Ectodermal cell (in vitro differentiated cells): Measurements from ENCODE around the gene KCNK7.

Source experiments
- H3K27ac ChIP-seq: 2 replicates; pipeline ENCODE4 v1.7.0; 2013; ENCODE audit warnings: mild to moderate bottlenecking, low read depth, low read length; ENCODE audit not compliant: insufficient read depth, poor library complexity, severe bottlenecking
- H3K27me3 ChIP-seq: 2 replicates; pipeline ENCODE4 v1.7.0; 2013; ENCODE audit warnings: mild to moderate bottlenecking, low read length; ENCODE audit not compliant: insufficient read depth, control insufficient read depth, poor library complexity, severe bottlenecking
- H3K36me3 ChIP-seq: one replicate; pipeline ENCODE4 v1.7.0; 2013; ENCODE audit warnings: low read length; ENCODE audit not compliant: control insufficient read depth, insufficient read depth
- H3K4me1 ChIP-seq: one replicate; pipeline ENCODE4 v1.7.0; 2013; ENCODE audit warnings: low read length; ENCODE audit not compliant: control insufficient read depth, insufficient read depth
- H3K4me3 ChIP-seq: 2 replicates; pipeline ENCODE4 v1.7.0; 2013; ENCODE audit warnings: low read depth, low read length, control low read depth; ENCODE audit not compliant: insufficient read depth
- H3K9me3 ChIP-seq: 2 replicates; pipeline ENCODE4 v1.7.0; 2013; ENCODE audit warnings: mild to moderate bottlenecking, low read length, moderate library complexity; ENCODE audit not compliant: control insufficient read depth
- WGBS, 2 experiments: methylation state at CpG; one replicate each; pipeline ENCODE4 v1.1.7; 2013; ENCODE audit warnings: missing lambda C conversion rate in 2 of 2; 5-methylcytosine and 5-hydroxymethylcytosine counted together

The KCNK7 gene

GRCh38 chr11:65637032-65637557 lies 41.5 kb upstream of the KCNK7 start:
- peaks cover 16% of the 10 kb centered on the region for H3K4me1 ChIP-seq
- peaks cover 17% of the 10 kb centered on the region for H3K36me3 ChIP-seq
- H3K9me3 ChIP-seq: no peaks in the 10 kb centered on the region
- no peak overlapping the region for H3K4me3 ChIP-seq
- H3K27me3 ChIP-seq: no peaks in the 10 kb centered on the region
- WGBS, 2 experiments: 89 to 95% methylated on average over 2 to 3 of the region's 3 CpGs
- H3K27ac ChIP-seq: no peak overlapping the region

- Histone ChIP-seq H3K36me3 (peaks cover 17% of the 10 kb centered on the region), H3K27me3 (no peaks in the 10 kb centered on the region), H3K4me1 (peaks cover 16% of the 10 kb centered on the region), H3K4me3 (no peak overlapping the region), H3K27ac (no peak overlapping the region), H3K9me3 (no peaks in the 10 kb centered on the region)
- 95% methylated on average over 28 of the region's 28 CpGs for WGBS, 2 experiments
Measured at GRCh38 chr11:65636108-65637031, 40.8 kb upstream of the KCNK7 start.

- H3K27ac ChIP-seq: no peak overlapping the region
- peaks cover 22% of the 10 kb centered on the region for H3K36me3 ChIP-seq
- no peaks in the 10 kb centered on the region for H3K9me3 ChIP-seq
- no peaks in the 10 kb centered on the region for H3K27me3 ChIP-seq
- no peak overlapping the region for H3K4me3 ChIP-seq
- H3K4me1 ChIP-seq: peaks cover 16% of the 10 kb centered on the region
- 96 to 97% methylated on average over 46 of the region's 46 CpGs for WGBS, 2 experiments
Measured at GRCh38 chr11:65634905-65635731, 39.5 kb upstream of the KCNK7 start.

GRCh38 chr11:65634440-65634839 lies 38.8 kb upstream of the KCNK7 start:
- no peaks in the 10 kb centered on the region for H3K27me3 ChIP-seq
- peaks cover 16% of the 10 kb centered on the region for H3K4me1 ChIP-seq
- no peak overlapping the region for H3K4me3 ChIP-seq
- no peak overlapping the region for H3K27ac ChIP-seq
- H3K36me3 ChIP-seq: peaks cover 24% of the 10 kb centered on the region
- 93 to 96% methylated on average over 11 of the region's 11 CpGs for WGBS, 2 experiments
- H3K9me3 ChIP-seq: no peaks in the 10 kb centered on the region

GRCh38 chr11:65634109-65634436 lies 38.5 kb upstream of the KCNK7 start:
- no peak overlapping the region for H3K27ac ChIP-seq
- WGBS, 2 experiments: 95 to 96% methylated on average over 14 of the region's 14 CpGs
- peaks cover 16% of the 10 kb centered on the region for H3K4me1 ChIP-seq
- no peak overlapping the region for H3K4me3 ChIP-seq
- H3K9me3 ChIP-seq: no peaks in the 10 kb centered on the region
- H3K27me3 ChIP-seq: no peaks in the 10 kb centered on the region
- peaks cover 27% of the 10 kb centered on the region for H3K36me3 ChIP-seq

GRCh38 chr11:65633390-65634108 lies 37.9 kb upstream of the KCNK7 start:
- H3K36me3 ChIP-seq: peaks cover 27% of the 10 kb centered on the region
- no peaks in the 10 kb centered on the region for H3K27me3 ChIP-seq
- no peak overlapping the region for H3K27ac ChIP-seq
- WGBS, 2 experiments: 93 to 95% methylated on average over 20 of the region's 20 CpGs
- H3K4me1 ChIP-seq: peaks cover 12% of the 10 kb centered on the region
- no peaks in the 10 kb centered on the region for H3K9me3 ChIP-seq
- H3K4me3 ChIP-seq: no peak overlapping the region

- WGBS, 2 experiments: 92 to 94% methylated on average over 11 of the region's 11 CpGs
- peaks cover 35% of the 10 kb centered on the region for H3K36me3 ChIP-seq
- no peak overlapping the region for H3K27ac ChIP-seq
- no peak overlapping the region for H3K4me3 ChIP-seq
- H3K27me3 ChIP-seq: no peaks in the 10 kb centered on the region
- no peaks in the 10 kb centered on the region for H3K4me1 ChIP-seq
- no peaks in the 10 kb centered on the region for H3K9me3 ChIP-seq
Measured at GRCh38 chr11:65630215-65630614, 34.6 kb upstream of the KCNK7 start.

GRCh38 chr11:65629579-65629978 lies 34.0 kb upstream of the KCNK7 start:
- Histone ChIP-seq H3K36me3 (peaks cover 33% of the 10 kb centered on the region), H3K9me3 (no peaks in the 10 kb centered on the region)

GRCh38 chr11:65627202-65627601 lies 31.6 kb upstream of the KCNK7 start:
- Histone ChIP-seq H3K27me3 (no peaks in the 10 kb centered on the region), H3K9me3 (no peaks in the 10 kb centered on the region), H3K4me1 (no peaks in the 10 kb centered on the region), H3K4me3 (no peak overlapping the region), H3K36me3 (peaks cover 32% of the 10 kb centered on the region), H3K27ac (no peak overlapping the region)
- WGBS, 2 experiments: 96% methylated on average over 13 of the region's 13 CpGs

More at GRCh38 chr11:65629579-65629978, 34.0 kb upstream of the KCNK7 start:
- H3K27ac ChIP-seq: no peak overlapping the region
- H3K4me3 ChIP-seq: no peak overlapping the region
- H3K4me1 ChIP-seq: no peaks in the 10 kb centered on the region
- WGBS, 2 experiments: 95 to 97% methylated on average over 14 of the region's 14 CpGs
- H3K27me3 ChIP-seq: no peaks in the 10 kb centered on the region
